ENCODE results near the gene ACOT13.
A peak's percentile ranks its signal among the peaks of the same experiment; 100 is the strongest.
"Not testable (repeated sequence)": the region's sequence is repeated elsewhere in the genome, so short reads cannot be mapped to it uniquely, and the experiment has no call there.

Gene ACOT13

DNA sequence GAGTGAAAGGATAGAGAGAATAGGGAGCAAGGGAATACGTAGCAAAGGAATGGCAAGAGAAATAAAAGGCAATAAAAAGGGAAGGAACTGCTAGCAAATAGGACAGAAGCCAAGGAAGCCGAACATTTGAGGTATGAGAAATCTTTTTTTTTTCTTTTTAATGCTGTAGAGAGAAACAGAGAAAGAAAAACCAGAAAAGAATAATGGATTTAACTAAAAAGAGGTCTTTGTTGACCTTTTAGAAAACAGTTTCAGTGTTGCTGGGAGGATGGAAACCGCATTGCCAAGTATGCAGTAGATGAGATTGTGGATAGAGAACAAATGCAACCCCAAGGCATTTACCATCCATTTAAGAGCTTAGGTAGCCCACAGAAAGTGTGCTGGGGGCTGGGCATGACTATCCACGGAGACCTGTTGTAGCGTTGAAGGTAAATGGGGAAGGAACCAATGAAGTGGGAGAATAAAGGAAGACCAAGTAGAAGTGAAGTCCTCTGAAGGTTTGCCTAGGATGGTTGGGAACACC lies 75.4 kb downstream of the ACOT13 start:
- H3K27ac ChIP-seq (ENCODE audit: low read depth, low read length), result no peak overlapping the region
- H3K18ac ChIP-seq (ENCODE audit: low read length), result no peak overlapping the region
- no peak overlapping the region for H4K5ac ChIP-seq (ENCODE audit: low read length)
- no peak overlapping the region for H2BK120ac ChIP-seq (ENCODE audit: low read depth, low read length)
- no peaks in the 10 kb centered on the region for H3K27me3 ChIP-seq (ENCODE audit: insufficient read depth, low read length, poor library complexity)
- H2AK5ac ChIP-seq (ENCODE audit: low read length), result no peak overlapping the region
- H3K79me2 ChIP-seq (ENCODE audit: control insufficient read depth, insufficient read depth, low read length), result no peaks in the 10 kb centered on the region
- H3K4ac ChIP-seq (ENCODE audit: low read depth, low read length), result no peak overlapping the region
- H3K4me2 ChIP-seq (ENCODE audit: low read length), result no peak overlapping the region
- H3K36me3 ChIP-seq (ENCODE audit: control insufficient read depth, insufficient read depth, low read length), result no peaks in the 10 kb centered on the region
- H4K8ac ChIP-seq (ENCODE audit: low read depth, low read length), result no peak overlapping the region
- no CpG with 5 or more reads among the region's 5 CpGs for WGBS (ENCODE audit: extremely low coverage, insufficient coverage, low lambda C conversion rate)
- H2BK15ac ChIP-seq (replicated peaks; ENCODE audit: low read depth), result no peak overlapping the region
- H3K9ac ChIP-seq (ENCODE audit: low read length), result no peak overlapping the region
- H3K4me3 ChIP-seq (ENCODE audit: low read length), result no peak overlapping the region
- H3K23ac ChIP-seq (ENCODE audit: low read length), result no peak overlapping the region
- no peak overlapping the region for H3K56ac ChIP-seq (ENCODE audit: low read length)
- no peak overlapping the region for H2BK5ac ChIP-seq (ENCODE audit: low read length)
- no peaks in the 10 kb centered on the region for H3K79me1 ChIP-seq (ENCODE audit: low read length)
- H3K4me1 ChIP-seq (ENCODE audit: control insufficient read depth, low read depth, low read length), result no peaks in the 10 kb centered on the region
- no peak for DNase-seq

DNA sequence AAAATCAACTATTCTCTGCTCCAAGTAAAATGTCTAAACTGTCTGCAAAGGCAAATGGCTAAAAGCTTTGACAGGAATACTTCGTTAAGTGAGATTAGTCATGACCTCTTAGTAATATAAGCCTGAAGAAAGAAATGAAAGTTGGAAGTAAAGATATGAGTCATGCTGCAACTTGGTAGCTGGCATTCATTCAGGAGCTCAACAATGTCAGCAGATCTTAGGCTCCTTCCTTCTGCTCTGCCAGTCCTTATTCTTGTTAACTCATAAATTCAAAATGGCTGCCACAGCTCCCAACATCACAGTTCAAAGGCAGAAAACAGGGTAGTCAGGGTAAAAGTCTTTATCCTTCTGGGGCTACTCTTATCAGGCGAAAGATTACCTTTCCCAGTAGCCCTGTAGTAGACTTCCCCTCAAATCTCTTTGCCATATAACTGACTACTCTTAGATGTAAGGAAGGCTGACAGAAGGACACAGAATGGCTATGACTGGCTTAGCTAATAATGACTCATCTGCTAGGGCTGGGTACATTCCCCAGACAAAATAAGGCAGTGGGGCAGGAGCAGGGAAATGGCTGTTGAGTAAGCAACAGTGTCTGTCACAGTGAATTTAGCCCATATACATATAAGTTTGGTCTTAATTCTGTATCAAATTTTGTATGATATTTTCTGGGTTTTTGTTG lies 76.5 kb downstream of the ACOT13 start:
- H4K5ac ChIP-seq (ENCODE audit: low read length), result no peak overlapping the region
- no peak overlapping the region for H3K4ac ChIP-seq (ENCODE audit: low read depth, low read length)
- no peak overlapping the region for H3K18ac ChIP-seq (ENCODE audit: low read length)
- no peak overlapping the region for H2BK120ac ChIP-seq (ENCODE audit: low read depth, low read length)
- H3K4me2 ChIP-seq (ENCODE audit: low read length), result no peak overlapping the region
- H3K79me1 ChIP-seq (ENCODE audit: low read length), result no peaks in the 10 kb centered on the region
- no peaks in the 10 kb centered on the region for H3K27me3 ChIP-seq (ENCODE audit: insufficient read depth, low read length, poor library complexity)
- H2BK15ac ChIP-seq (replicated peaks; ENCODE audit: low read depth), result no peak overlapping the region
- peak; percentile 24 for DNase-seq
- H3K79me2 ChIP-seq (ENCODE audit: control insufficient read depth, insufficient read depth, low read length), result no peaks in the 10 kb centered on the region
- H4K8ac ChIP-seq (ENCODE audit: low read depth, low read length), result no peak overlapping the region
- no peak overlapping the region for H3K4me3 ChIP-seq (ENCODE audit: low read length)
- WGBS (ENCODE audit: extremely low coverage, insufficient coverage, low lambda C conversion rate), result no CpG with 5 or more reads among the region's 2 CpGs
- no peaks in the 10 kb centered on the region for H3K4me1 ChIP-seq (ENCODE audit: control insufficient read depth, low read depth, low read length)
- H2BK5ac ChIP-seq (ENCODE audit: low read length), result no peak overlapping the region
- no peak overlapping the region for H3K27ac ChIP-seq (ENCODE audit: low read depth, low read length)
- no peak overlapping the region for H3K23ac ChIP-seq (ENCODE audit: low read length)
- no peaks in the 10 kb centered on the region for H3K36me3 ChIP-seq (ENCODE audit: control insufficient read depth, insufficient read depth, low read length)
- H3K9ac ChIP-seq (ENCODE audit: low read length), result no peak overlapping the region
- H3K56ac ChIP-seq (ENCODE audit: low read length), result no peak overlapping the region
- H2AK5ac ChIP-seq (ENCODE audit: low read length), result no peak overlapping the region

DNA sequence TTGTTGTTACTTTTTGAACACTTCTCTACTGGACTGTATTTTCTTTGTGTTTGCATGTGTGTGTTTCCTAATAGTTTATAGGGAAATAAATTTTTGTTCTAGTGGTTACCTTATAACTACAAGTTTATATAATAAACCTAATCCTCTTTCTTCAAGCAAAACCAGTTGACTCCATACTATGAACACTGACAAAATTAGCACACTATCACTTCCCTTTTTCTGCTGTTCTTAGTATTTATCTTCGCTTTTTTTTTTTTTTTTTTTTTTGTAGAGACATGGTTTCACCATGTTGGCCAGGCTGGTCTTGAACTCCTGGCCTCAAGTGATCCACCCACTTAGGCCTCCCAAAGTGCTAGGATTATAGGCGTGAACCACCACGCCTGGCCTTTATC lies 77.1 kb downstream of the ACOT13 start:
- no CpG with 5 or more reads among the region's 3 CpGs for WGBS (ENCODE audit: extremely low coverage, insufficient coverage, low lambda C conversion rate)

DNA sequence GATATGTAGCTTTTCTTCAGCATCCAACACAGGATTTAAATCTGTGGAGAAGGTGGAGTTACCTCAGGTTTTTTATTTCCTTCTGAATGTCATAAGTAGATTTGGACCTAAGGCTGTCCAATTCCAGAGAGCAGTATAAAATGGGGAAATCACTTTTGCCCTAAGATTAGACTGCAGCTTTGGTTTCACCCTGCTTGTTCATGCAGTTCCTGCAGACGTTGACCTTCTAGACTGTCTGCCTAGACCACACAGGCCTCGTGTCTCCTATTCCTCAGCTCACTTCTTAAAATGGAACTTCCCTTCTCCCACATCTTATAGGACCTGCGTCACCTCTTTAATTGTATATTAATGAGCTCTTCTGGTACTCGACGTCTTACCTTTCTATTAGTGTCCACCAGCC lies 78.0 kb downstream of the ACOT13 start:
- H2BK15ac ChIP-seq (replicated peaks; ENCODE audit: low read depth), result no peak overlapping the region
- no peak overlapping the region for H3K56ac ChIP-seq (ENCODE audit: low read length)
- no peaks in the 10 kb centered on the region for H3K79me2 ChIP-seq (ENCODE audit: control insufficient read depth, insufficient read depth, low read length)
- no peak overlapping the region for H3K9ac ChIP-seq (ENCODE audit: low read length)
- H4K8ac ChIP-seq (ENCODE audit: low read depth, low read length), result no peak overlapping the region
- H3K4ac ChIP-seq (ENCODE audit: low read depth, low read length), result no peak overlapping the region
- H3K18ac ChIP-seq (ENCODE audit: low read length), result no peak overlapping the region
- H2BK120ac ChIP-seq (ENCODE audit: low read depth, low read length), result no peak overlapping the region
- H2BK5ac ChIP-seq (ENCODE audit: low read length), result no peak overlapping the region
- no peak overlapping the region for H2AK5ac ChIP-seq (ENCODE audit: low read length)
- no peaks in the 10 kb centered on the region for H3K4me1 ChIP-seq (ENCODE audit: control insufficient read depth, low read depth, low read length)
- no peaks in the 10 kb centered on the region for H3K36me3 ChIP-seq (ENCODE audit: control insufficient read depth, insufficient read depth, low read length)
- no peak for DNase-seq
- H3K4me2 ChIP-seq (ENCODE audit: low read length), result no peak overlapping the region
- no peak overlapping the region for H3K27ac ChIP-seq (ENCODE audit: low read depth, low read length)
- no peaks in the 10 kb centered on the region for H3K27me3 ChIP-seq (ENCODE audit: insufficient read depth, low read length, poor library complexity)
- no peaks in the 10 kb centered on the region for H3K79me1 ChIP-seq (ENCODE audit: low read length)
- no peak overlapping the region for H3K23ac ChIP-seq (ENCODE audit: low read length)
- H4K5ac ChIP-seq (ENCODE audit: low read length), result no peak overlapping the region
- WGBS (ENCODE audit: extremely low coverage, insufficient coverage, low lambda C conversion rate), result no CpG with 5 or more reads among the region's 5 CpGs
- H3K4me3 ChIP-seq (ENCODE audit: low read length), result no peak overlapping the region

More for the DNA sequence above, 77.1 kb downstream of the ACOT13 start:
- H3K9ac ChIP-seq (ENCODE audit: low read length), result no peak overlapping the region
- H3K36me3 ChIP-seq (ENCODE audit: control insufficient read depth, insufficient read depth, low read length), result no peaks in the 10 kb centered on the region
- H3K4me2 ChIP-seq (ENCODE audit: low read length), result no peak overlapping the region
- no peaks in the 10 kb centered on the region for H3K27me3 ChIP-seq (ENCODE audit: insufficient read depth, low read length, poor library complexity)
- H4K8ac ChIP-seq (ENCODE audit: low read depth, low read length), result no peak overlapping the region
- H3K4me1 ChIP-seq (ENCODE audit: control insufficient read depth, low read depth, low read length), result no peaks in the 10 kb centered on the region
- no peak overlapping the region for H2BK15ac ChIP-seq (replicated peaks; ENCODE audit: low read depth)
- no peak overlapping the region for H2AK5ac ChIP-seq (ENCODE audit: low read length)
- no peak overlapping the region for H2BK5ac ChIP-seq (ENCODE audit: low read length)
- no peak overlapping the region for H3K27ac ChIP-seq (ENCODE audit: low read depth, low read length)
- H3K79me1 ChIP-seq (ENCODE audit: low read length), result no peaks in the 10 kb centered on the region
- no peak overlapping the region for H3K18ac ChIP-seq (ENCODE audit: low read length)
- H3K4ac ChIP-seq (ENCODE audit: low read depth, low read length), result no peak overlapping the region
- no peak overlapping the region for H3K4me3 ChIP-seq (ENCODE audit: low read length)
- no peaks in the 10 kb centered on the region for H3K79me2 ChIP-seq (ENCODE audit: control insufficient read depth, insufficient read depth, low read length)
- no peak overlapping the region for H2BK120ac ChIP-seq (ENCODE audit: low read depth, low read length)
- H4K5ac ChIP-seq (ENCODE audit: low read length), result no peak overlapping the region
- no peak overlapping the region for H3K56ac ChIP-seq (ENCODE audit: low read length)
- no peak for DNase-seq
- no peak overlapping the region for H3K23ac ChIP-seq (ENCODE audit: low read length)

DNA sequence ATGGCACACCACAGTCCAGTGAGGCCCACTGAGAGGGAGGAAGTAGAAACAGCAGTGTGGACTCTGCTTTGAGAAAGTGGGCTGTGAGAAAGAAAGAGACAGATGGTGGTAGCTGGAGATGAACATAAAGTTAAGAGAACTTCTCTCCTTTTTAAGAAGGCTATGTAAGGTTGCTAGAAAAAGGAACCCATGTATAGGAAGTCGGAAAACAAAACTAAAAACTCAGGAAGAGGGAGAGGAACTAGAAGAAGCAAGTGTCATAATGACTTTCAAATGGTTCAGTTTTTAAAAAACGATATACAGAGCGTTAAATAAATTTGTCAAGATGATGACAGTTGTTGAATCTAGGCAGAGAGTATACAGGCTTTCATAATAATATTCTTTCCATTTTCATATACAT lies 82.4 kb downstream of the ACOT13 start:
- Histone ChIP-seq H3K18ac (ENCODE audit: low read length) (no peak overlapping the region), H3K23ac (ENCODE audit: low read length) (no peak overlapping the region), H3K9ac (ENCODE audit: low read length) (no peak overlapping the region), H4K5ac (ENCODE audit: low read length) (no peak overlapping the region), H4K8ac (ENCODE audit: low read depth, low read length) (no peak overlapping the region), H3K79me1 (ENCODE audit: low read length) (no peaks in the 10 kb centered on the region), H3K36me3 (ENCODE audit: control insufficient read depth, insufficient read depth, low read length) (no peaks in the 10 kb centered on the region), H3K27me3 (ENCODE audit: insufficient read depth, low read length, poor library complexity) (no peaks in the 10 kb centered on the region), H3K27ac (ENCODE audit: low read depth, low read length) (no peak overlapping the region), H2BK5ac (ENCODE audit: low read length) (no peak overlapping the region), H3K4me2 (ENCODE audit: low read length) (no peak overlapping the region), H2BK15ac (replicated peaks; ENCODE audit: low read depth) (no peak overlapping the region), H3K79me2 (ENCODE audit: control insufficient read depth, insufficient read depth, low read length) (no peaks in the 10 kb centered on the region), H2BK120ac (ENCODE audit: low read depth, low read length) (no peak overlapping the region), H2AK5ac (ENCODE audit: low read length) (no peak overlapping the region), H3K4me3 (ENCODE audit: low read length) (no peak overlapping the region), H3K4me1 (ENCODE audit: control insufficient read depth, low read depth, low read length) (no peaks in the 10 kb centered on the region), H3K4ac (ENCODE audit: low read depth, low read length) (no peak overlapping the region), H3K56ac (ENCODE audit: low read length) (no peak overlapping the region)
- WGBS (ENCODE audit: extremely low coverage, insufficient coverage, low lambda C conversion rate), result no CpG with 5 or more reads among the region's 3 CpGs
- DNase-seq, result no peak

DNA sequence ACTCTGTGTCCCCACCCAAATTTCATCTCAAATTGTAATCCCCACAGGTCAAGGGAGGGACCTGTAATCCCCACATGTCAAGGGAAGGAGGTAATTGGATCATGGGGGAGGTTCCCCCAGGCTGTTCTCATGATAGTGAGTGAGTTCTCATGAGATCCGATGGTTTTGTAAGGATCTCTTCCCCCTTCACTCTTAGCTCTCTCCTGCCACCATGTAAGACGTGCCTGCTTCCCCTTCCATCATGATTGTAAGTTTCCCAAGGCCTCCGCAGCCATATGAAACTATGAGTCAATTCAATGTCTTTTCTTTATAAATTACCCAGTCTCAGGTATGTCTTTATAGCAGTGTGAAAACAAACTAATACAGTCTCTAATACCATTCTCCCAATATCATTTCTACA lies 84.0 kb downstream of the ACOT13 start:
- not testable (repeated sequence) for H4K8ac ChIP-seq (ENCODE audit: low read depth, low read length); H3K23ac ChIP-seq (ENCODE audit: low read length); H2AK5ac ChIP-seq (ENCODE audit: low read length); H3K4me1 ChIP-seq (ENCODE audit: control insufficient read depth, low read depth, low read length); H3K18ac ChIP-seq (ENCODE audit: low read length); H3K79me2 ChIP-seq (ENCODE audit: control insufficient read depth, insufficient read depth, low read length); H2BK5ac ChIP-seq (ENCODE audit: low read length); H3K9ac ChIP-seq (ENCODE audit: low read length); H3K27ac ChIP-seq (ENCODE audit: low read depth, low read length); H3K4me3 ChIP-seq (ENCODE audit: low read length); H3K79me1 ChIP-seq (ENCODE audit: low read length); H3K4ac ChIP-seq (ENCODE audit: low read depth, low read length); H3K36me3 ChIP-seq (ENCODE audit: control insufficient read depth, insufficient read depth, low read length); H3K4me2 ChIP-seq (ENCODE audit: low read length); H3K27me3 ChIP-seq (ENCODE audit: insufficient read depth, low read length, poor library complexity); H2BK15ac ChIP-seq (replicated peaks; ENCODE audit: low read depth); H4K5ac ChIP-seq (ENCODE audit: low read length); H2BK120ac ChIP-seq (ENCODE audit: low read depth, low read length); H3K56ac ChIP-seq (ENCODE audit: low read length); DNase-seq
- WGBS (ENCODE audit: extremely low coverage, insufficient coverage, low lambda C conversion rate), result no CpG with 5 or more reads among the region's 3 CpGs
